Measurements from ENCODE around the gene MPL.

MPL gene

GRCh38 chr1:43346636-43347035 lies 9.0 kb downstream of the MPL start:
- no peak for DNase-seq (ENCODE audit: low read depth)
- H3K4me3 ChIP-seq (ENCODE audit: low read depth, low read length): no peak overlapping the region
- TF ChIP-seq, protein P1, sequence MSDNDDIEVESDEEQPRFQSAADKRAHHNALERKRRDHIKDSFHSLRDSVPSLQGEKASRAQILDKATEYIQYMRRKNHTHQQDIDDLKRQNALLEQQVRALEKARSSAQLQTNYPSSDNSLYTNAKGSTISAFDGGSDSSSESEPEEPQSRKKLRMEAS (IDR thresholded peaks at IDR 0.05; ENCODE audit: low read depth, low read length): no peak
- no peak for TF ChIP-seq CTCF (IDR thresholded peaks at IDR 0.05; ENCODE audit: low read depth, low read length)
- no peak for TF ChIP-seq POLR2A (IDR thresholded peaks at IDR 0.05; ENCODE audit: extremely low read depth, insufficient read length)

DNA sequence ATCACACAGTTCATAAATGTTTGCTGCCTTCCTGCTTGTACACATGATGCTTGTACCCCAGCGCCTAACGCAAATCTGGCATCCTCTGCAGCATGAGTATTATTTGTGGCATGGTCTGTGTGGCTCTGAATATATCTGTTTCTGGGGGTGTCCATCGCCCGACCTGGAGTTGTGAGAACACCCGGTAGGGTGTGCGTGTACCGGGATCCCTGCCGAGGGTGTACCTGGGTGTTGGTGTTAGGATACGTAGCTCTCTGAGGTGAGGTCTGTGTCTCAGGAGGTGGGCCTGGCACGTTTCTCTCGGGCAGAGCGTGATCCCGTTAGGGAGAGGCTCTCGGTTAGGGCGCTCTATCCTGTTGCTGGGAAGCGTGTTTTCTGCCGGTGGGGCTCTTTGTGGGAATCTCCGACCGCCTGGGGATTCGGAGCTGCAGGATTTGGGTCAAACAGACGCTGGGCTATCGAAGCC lies 10.8 kb downstream of the MPL start:
- TF ChIP-seq POLR2A (IDR thresholded peaks at IDR 0.05; ENCODE audit: extremely low read depth, insufficient read length): no peak
- DNase-seq (ENCODE audit: low read depth): no peak

GRCh38 chr1:43348809-43349593 lies 11.4 kb downstream of the MPL start:
- DNase-seq (ENCODE audit: low read depth): no peak
- TF ChIP-seq CTCF (IDR thresholded peaks at IDR 0.05; ENCODE audit: low read depth, low read length): no peak
- no peak for TF ChIP-seq MYC (IDR thresholded peaks at IDR 0.05; ENCODE audit: low read depth, low read length)
- TF ChIP-seq POLR2A (IDR thresholded peaks at IDR 0.05; ENCODE audit: extremely low read depth, insufficient read length): no peak
- TF ChIP-seq, protein P1 (IDR thresholded peaks at IDR 0.05; ENCODE audit: low read depth, low read length): no peak
- H3K4me3 ChIP-seq (ENCODE audit: low read depth, low read length): no peak overlapping the region

More for the DNA sequence above, 10.8 kb downstream of the MPL start:
- H3K4me3 ChIP-seq (ENCODE audit: low read depth, low read length): no peak overlapping the region

- DNase-seq (ENCODE audit: low read depth): no peak
- no peak overlapping the region for H3K4me3 ChIP-seq (ENCODE audit: low read depth, low read length)
- TF ChIP-seq POLR2A (IDR thresholded peaks at IDR 0.05; ENCODE audit: extremely low read depth, insufficient read length) (no peak), CTCF (IDR thresholded peaks at IDR 0.05; ENCODE audit: low read depth, low read length) (no peak), MYC (IDR thresholded peaks at IDR 0.05; ENCODE audit: low read depth, low read length) (no peak)
- TF ChIP-seq, protein P1 (IDR thresholded peaks at IDR 0.05; ENCODE audit: low read depth, low read length): no peak
These were observed 12.1 kb downstream of the MPL start for GRCh38 chr1:43349594-43350306.

DNA sequence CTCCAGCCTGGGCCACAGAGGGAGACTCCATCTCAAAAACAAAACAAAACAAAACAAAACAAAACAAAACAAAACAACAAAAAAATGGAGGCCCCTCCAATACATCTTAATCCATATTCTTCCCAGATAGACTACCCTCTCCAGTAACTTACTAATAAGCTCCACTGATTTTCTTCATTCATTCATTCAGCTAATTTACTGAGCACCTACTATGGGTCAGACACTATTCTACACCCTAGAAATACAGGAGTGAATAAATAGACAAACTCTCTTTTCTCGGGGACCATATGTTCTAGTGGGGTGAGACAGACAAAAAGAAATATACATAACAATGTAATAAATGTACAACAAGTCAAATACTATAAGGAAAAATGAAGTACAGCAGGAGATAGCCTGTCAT lies 13.4 kb downstream of the MPL start:
- TF ChIP-seq CTCF (IDR thresholded peaks at IDR 0.05; ENCODE audit: low read depth, low read length) (no peak), POLR2A (IDR thresholded peaks at IDR 0.05; ENCODE audit: extremely low read depth, insufficient read length) (no peak)
- no peak overlapping the region for H3K4me3 ChIP-seq (ENCODE audit: low read depth, low read length)
- DNase-seq (ENCODE audit: low read depth): no peak

DNA sequence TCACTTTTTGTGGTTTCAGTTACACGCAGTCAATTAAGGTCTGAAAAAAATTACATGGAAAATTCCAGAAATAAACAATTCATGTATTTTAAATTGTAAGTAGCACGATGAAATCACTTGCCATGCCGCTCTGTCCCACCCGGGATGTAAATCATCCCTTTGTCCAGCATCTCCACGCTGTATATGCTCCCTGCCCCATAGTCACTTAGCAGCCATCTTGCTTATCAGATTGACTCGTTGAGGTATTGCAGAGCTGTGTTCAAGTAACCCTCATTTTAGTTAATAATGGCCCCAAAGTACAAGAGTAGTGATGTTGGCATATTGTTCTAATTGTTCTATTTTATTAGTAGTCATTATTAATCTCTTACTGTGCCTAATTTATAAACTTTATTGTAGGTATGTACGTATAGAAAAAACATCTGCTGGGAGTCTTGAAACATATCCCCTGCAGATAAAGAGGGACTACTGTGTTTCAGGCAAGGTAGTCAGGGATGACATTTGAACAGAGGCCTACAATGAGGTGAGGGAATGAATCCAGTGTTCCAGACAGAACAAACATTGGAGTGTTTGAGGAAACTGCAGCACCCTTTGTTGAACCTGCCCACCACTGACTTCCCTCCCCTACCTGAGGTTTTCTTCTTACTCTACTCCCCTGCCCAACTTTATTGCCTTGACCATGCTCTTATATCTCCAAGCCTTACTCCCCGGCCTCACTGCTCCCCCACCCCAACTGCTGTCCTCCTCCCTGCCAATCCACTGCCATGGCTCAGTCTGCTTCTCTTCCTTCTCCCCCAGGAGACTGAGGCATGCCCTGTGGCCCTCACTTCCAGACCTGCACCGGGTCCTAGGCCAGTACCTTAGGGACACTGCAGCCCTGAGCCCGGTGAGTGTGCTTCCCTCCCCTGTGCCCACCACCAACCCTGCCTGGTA lies 14.1 kb downstream of the MPL start:
- no peak for TF ChIP-seq CTCF (IDR thresholded peaks at IDR 0.05; ENCODE audit: low read depth, low read length)
- no peak for TF ChIP-seq POLR2A (IDR thresholded peaks at IDR 0.05; ENCODE audit: extremely low read depth, insufficient read length)
- TF ChIP-seq, protein P1 (IDR thresholded peaks at IDR 0.05; ENCODE audit: low read depth, low read length): no peak
- no peak for TF ChIP-seq MYC (IDR thresholded peaks at IDR 0.05; ENCODE audit: low read depth, low read length)
- H3K4me3 ChIP-seq (ENCODE audit: low read depth, low read length): no peak overlapping the region
- no peak for DNase-seq (ENCODE audit: low read depth)
